Activated CD4-positive, alpha-beta T cell treated with anti-CD3 and anti-CD28 coated beads, Interleukin-2, amount 50 U/mL, for 16 hours (primary cell): ENCODE data around the gene HDAC11.
"Not testable (repeated sequence)": the region's sequence is repeated elsewhere in the genome, so short reads cannot be mapped to it uniquely, and the experiment has no call there.

Experiments
- DNase-seq: peaks from one replicate; pipeline ENCODE4 v3.0.0-alpha.2; 2020

Gene HDAC11

DNA sequence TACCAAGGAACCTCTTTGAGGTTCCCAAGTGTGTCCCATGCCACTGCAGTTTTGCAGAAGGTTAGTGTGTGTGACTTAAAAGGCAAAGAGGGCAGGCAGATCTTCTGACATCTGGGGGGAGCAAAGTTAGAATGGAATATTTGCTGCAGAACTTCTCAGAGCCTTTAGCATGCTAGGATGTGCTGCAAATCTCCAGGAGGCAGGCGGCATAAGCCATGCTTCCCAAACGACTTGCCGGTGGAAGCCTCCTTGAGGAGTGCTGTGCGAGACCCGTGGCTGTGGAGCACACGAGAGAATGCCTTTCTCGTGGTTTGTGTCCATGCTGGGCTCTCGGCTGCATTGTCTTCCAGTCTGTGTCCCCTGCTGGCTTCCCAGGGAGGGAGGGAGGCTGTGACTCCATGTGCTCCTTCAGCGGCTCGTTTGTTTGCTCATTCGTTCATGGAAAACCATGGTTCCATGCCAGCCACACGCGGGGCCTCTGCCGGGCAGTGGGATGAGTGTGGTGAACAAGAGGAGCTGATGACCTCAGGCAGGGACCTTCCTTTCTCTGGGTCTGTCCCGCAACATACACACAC lies 13.8 kb downstream of the HDAC11 start:
- no peak for DNase-seq

DNA sequence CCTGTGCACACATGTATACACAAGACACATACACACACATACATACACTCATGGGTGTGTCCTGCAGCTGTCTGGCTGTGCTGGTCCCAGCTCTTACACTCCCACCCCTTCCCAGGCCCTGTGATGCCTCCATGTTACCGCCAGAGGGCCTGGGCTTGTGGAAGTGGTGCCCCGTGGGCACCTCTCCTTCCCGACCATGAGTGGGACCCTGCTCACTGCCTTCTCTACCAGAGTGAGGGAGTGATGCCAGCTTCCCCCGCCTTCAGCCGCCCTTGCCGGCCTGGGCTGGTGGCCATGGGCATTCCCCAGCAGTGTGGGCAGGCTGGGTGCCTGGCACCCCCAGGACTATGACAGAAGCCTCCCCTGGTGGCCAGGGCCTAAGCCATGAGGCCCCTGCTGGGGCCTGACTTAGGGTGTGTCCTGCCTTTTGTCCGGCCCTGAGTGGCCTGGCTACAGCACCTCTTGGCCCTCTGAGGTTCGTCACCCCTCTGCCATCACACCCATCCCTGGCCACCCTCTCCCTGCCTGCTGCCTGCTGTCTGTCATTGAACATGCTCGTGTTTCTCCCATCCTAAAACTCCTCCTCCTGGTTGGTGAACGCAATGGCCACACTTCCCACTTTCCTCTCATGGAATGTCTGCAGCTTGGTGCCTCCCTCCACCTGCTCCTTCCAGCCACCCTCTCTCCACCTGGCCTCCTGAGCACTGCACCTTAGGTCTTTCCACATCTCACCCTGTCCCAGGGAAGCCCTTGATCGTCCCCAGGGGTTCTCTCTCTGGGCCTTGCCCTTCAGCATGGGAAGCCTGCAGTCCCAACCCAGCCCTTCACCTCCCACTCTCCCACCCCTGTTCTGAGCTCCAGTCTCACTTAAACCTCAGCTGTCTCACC lies 14.6 kb downstream of the HDAC11 start:
- DNase-seq = peak; percentile 13

- no peak for DNase-seq
These were observed 15.3 kb downstream of the HDAC11 start for GRCh38 chr3:13495351-13495813.

GRCh38 chr3:13495921-13496723 lies 16.0 kb downstream of the HDAC11 start:
- peak; percentile 72 for DNase-seq

DNA sequence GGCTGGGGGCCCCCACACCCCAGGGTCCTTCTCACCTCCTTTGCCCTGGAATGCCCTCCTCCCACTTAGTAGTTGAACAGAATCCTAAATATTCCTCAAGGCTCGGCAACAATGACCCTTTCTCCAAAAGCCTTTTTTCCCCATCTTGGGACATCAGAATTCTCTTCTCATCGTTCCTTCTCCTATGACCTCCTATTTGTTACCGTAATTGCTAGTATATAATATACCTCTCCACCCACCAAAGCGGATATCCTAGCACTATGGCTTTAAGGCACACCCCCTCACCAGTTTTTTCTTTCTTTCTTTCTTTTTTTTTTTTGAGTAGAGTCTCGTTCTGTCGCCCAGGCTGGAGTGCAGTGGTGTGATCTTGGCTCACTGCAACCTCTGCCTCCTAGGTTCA lies 16.8 kb downstream of the HDAC11 start:
- DNase-seq = no peak

- DNase-seq = no peak
These were observed 17.3 kb downstream of the HDAC11 start for GRCh38 chr3:13497386-13497785.

- no peak for DNase-seq
These were observed 18.4 kb downstream of the HDAC11 start for GRCh38 chr3:13498354-13499060.

- DNase-seq = not testable (repeated sequence)
These were observed 19.1 kb downstream of the HDAC11 start for GRCh38 chr3:13499246-13499645.

GRCh38 chr3:13500133-13500885 lies 20.2 kb downstream of the HDAC11 start:
- DNase-seq = peak; percentile 5

- no peak for DNase-seq
These were observed 20.9 kb downstream of the HDAC11 start for GRCh38 chr3:13501056-13501455.

DNA sequence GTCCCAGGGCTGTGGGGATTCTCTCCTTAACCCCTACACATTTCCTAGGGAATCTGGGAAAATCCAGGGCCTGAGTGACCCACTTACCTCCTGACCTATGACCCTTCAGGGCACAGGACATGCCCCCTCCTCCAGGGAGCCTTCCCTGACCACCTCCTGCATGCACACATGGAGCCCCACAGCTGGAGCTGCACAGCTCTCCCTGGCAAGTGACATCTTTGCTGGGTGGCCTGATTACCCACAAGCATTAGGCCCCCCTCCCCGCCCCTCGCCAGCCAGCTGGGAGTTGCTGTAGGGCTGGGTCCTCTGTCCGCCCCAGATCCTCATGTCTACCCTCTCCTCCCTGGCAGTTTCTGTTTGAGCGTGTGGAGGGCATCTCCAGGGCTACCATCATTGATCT lies 21.4 kb downstream of the HDAC11 start:
- DNase-seq = no peak

GRCh38 chr3:13501958-13502790 lies 22.1 kb downstream of the HDAC11 start:
- DNase-seq = no peak

DNA sequence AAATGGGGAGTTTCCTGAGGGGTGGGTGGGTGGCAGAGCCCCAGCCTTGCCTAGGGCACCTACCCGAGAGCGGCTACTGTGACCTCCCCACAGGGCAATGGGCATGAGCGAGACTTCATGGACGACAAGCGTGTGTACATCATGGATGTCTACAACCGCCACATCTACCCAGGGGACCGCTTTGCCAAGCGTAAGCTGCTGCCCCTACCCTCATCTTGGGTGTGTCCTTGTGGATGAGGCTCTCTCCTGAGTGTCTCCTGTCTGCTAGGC lies 22.6 kb downstream of the HDAC11 start:
- no peak for DNase-seq

DNA sequence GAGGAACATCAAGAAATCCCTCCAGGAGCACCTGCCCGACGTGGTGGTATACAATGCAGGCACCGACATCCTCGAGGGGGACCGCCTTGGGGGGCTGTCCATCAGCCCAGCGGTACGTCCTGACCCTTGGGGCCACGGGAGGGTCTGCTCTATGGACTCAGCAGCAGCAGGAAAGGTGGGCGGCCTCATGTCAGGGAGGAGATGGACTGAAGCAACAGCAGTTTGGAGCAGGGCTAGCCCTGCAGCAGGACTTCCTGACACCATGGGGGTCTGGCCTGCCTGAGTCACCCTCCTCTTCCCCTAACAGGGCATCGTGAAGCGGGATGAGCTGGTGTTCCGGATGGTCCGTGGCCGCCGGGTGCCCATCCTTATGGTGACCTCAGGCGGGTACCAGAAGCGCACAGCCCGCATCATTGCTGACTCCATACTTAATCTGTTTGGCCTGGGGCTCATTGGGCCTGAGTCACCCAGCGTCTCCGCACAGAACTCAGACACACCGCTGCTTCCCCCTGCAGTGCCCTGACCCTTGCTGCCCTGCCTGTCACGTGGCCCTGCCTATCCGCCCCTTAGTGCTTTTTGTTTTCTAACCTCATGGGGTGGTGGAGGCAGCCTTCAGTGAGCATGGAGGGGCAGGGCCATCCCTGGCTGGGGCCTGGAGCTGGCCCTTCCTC lies 24.2 kb downstream of the HDAC11 start:
- DNase-seq = no peak

GRCh38 chr3:13505147-13506130 lies 25.3 kb downstream of the HDAC11 start:
- no peak for DNase-seq

DNA sequence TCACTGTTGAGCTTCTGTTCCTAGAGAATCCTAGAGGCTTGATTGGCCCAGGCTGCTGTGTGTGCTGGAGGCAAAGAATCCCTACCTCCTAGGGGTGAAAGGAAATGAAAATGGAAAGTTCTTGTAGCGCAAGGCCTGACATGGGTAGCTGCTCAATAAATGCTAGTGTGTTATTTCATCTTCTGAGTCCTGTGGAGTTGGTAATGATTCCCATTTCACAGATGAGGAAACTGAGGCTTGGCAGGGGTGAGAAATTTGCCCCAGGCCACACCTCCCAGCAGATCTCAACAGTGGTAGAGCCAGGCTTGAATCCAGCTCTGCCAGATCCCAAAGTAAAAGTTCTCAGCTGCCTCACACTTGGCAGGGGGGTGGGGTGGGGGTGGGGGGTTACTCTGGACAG lies 26.1 kb downstream of the HDAC11 start:
- DNase-seq = no peak

DNA sequence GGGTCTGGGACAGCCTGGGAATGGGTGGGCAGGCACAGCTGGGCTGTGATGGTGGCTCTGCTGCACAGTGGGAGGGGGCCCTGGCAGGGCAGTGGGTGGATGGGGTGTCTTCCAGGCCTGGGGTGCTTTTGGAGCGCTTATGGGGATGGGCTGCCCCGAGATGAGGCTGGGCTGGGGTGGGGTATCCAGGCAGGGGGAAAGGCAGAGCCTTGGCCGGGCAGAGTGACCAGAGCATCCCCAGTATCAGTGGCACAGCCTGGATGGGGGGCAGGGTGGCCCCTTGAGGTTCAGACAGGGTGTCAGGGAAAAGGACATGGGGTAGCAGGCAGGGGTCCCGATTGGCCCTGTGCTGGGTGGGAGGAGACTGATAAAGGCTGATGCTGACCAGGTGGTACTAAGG lies 26.6 kb downstream of the HDAC11 start:
- no peak for DNase-seq

DNA sequence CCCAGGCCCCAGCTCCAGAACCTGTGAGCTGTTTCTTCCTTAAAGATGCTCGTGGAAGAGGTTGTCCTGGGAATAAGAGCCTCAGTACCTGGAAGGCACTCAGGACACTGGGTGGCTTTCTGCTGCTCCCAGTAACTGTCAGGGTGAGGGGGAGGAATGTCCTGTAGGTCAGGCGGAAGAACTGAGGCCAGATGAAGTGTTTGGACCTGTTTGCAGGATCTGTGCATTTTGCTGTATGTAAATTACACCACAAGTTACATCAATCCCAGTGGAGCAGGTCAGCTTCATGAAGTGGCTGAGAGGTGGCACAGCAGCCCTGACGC lies 27.1 kb downstream of the HDAC11 start:
- DNase-seq = no peak

DNA sequence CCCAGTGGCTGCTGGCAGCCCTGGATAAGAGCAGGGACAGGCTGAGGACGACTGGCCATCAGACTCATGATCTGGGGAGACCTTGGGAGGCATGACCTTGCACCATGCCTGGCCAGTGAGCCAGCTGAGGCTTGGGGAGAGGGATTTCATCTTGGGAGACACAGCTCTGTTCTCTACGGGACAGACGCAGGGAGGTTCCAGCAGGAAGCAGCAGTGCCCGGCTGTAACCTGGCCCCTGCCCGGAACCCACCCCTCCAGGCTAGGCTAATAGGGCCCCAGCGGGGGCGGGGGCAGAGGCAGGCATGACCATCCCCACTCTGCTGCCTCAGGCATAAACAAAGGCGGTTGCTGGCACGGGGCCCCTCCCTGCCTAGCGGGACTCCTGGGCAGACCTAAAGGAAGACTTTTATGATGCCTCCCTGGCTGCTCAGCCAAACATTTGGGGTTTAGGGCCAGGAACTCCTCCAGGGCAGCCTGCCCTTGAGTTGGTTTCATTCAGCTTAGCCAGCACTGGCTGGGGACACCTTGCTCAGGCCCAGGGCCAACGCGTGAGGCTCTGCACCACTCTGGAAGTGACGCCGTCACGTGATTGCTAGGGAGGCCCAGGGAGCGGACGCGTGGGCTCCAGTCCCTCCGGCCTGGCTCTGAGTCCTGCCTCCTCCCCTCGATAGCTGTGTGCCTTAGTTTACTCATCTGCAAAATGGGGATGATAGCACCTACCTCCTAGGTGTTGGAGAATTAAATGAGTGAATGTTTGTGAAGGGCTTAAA lies 27.6 kb downstream of the HDAC11 start:
- DNase-seq = no peak
